Endothelial cell of hepatic sinusoid (primary cell): ENCODE results near the gene AP4S1.
"Not testable (repeated sequence)": the region's sequence is repeated elsewhere in the genome, so short reads cannot be mapped to it uniquely, and the experiment has no call there.

Experiments
- in situ Hi-C: cut with HindIII; loops from 2 replicates; pipeline ENCODE4 v1.10.0; 2017; ENCODE audit warnings: low sequenced_read_pairs

The AP4S1 gene

DNA sequence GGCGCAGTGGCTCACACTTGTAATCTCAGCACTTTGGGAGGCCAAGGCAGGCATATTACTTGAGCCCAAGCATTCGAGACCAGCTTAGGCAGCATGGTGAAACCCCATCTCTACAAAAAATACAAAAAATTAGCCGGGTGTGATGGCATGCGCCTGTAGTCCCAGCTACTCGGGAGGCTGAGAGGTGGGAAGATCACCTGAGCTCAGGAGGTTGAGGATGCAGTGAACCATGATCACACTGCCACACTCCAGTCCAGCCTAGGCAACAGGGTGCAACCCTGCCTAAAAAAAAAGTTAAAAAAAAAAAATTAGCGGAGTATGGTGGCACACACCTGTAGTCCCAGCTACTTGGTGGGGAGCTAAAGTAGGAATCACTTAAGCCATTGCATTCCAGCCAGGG is 21.4 kb upstream of the AP4S1 start:
- in situ Hi-C loops: not testable (repeated sequence)

DNA sequence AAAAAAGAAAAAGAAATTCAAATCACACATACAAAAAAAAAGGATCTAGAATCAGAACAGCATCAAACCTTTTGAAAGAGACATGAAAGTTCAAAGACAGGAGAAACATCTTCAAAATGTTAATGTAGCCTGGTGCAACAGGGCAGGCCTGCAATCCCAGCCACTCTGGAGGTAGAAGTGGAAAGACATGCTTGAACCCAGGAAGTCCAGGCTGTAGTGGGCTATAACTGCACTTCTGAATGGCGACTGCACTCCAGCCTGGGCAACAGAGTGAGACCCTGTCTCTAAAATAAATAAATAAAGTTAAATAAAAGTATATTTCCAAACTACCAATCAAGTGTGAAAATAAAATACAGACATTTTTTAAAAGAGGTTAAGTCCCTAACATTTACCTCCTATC is 18.7 kb upstream of the AP4S1 start:
- in situ Hi-C loops: no loop called here

DNA sequence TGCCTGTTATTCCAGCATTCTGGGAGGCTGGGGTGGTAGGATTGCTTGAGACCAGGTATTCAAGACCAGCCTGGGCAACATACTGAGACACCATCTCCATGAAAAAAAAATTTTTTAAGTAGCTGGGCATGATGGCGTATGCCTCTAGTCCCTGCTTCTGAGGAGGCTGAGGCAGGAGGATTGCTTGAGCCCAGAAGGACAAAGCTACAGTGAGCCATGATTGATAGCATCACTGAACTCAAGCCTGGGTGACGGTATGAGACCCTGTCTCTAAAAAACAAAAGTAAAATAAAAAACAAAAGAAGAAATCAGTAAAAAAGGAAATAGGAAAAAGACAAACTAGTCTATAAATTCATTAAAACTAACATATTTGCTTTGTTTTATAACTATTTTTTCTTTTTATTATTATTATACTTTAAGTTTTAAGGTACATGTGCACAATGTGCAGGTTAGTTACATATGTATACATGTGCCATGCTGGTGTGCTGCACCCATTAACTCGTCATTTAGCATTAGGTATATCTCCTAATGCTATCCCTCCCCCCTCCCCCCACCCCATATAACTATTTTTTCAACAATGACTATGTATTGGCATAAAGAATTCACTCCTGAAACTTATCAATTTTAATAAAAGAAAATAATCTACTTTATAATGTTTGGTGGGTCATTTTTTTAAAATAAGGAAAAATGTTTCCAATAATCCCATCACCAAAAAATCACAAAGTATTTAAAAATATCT is 15.4 kb upstream of the AP4S1 start:
- in situ Hi-C loops: no loop called here

DNA sequence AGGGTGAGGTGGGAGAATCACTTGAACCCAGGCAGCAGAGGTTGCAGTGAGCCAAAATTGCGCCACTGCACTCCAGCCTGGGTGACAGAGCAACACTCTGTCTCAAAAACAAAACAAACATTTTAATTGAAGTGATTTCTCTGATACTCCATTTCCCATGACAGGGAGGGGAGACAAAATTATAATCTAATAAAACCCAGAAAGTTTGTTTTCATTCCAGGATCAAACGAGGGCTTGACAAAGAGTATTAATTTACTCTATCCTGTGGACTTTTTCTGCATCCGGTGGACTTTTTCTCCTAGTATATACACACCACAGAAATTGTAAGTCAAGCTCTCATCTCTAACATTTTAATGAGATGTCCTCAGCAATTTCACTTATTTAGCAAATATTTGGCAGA is 14.5 kb upstream of the AP4S1 start:
- in situ Hi-C loops: no loop called here

DNA sequence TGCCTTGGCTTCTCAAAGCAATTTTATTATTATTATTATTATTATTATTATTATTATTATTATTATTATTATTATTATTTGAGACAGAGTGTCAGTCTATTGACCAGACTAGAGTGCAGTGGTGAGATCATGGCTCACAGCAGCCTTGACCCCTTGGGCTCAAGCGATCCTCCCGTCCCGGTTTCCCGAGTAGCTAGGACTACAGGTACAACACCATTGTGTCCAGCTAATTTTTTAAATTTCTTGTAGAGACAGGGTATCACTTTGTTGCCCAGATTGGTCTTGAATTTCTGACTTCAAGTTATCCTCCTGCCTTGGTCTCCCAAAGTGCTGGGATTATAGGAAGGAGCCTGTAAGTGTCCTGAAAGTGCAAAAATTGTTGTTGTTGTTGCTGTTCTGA is 11.6 kb upstream of the AP4S1 start:
- in situ Hi-C loops: no loop called here

DNA sequence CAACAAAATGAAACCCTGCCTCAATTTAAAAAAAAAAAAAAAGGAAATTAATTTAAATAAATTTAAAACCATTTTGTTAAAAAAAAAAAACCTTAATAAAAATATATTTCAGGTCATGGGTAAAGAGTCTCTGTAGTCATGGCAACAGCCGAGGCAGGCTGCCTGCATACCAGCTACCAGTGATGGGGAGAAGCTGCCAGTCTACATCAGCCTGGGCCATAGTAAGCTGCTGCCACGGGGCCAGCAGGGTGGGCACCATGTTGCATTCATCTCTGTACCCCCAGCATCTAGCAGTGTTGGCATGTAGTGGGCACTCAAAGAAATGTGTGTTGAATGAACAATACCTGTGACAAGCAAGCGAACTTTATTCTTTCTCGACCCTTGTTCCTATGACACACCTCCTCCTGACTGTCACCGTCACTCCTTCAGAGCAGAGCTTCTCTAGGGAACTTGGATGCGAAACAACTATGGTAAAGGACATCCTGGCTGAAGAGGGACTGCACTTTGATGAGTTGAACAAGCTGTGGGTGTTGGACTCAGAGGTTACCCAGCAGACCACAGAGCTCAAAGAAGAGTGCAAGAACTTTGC is 7.3 kb upstream of the AP4S1 start:
- in situ Hi-C loops: no loop called here

DNA sequence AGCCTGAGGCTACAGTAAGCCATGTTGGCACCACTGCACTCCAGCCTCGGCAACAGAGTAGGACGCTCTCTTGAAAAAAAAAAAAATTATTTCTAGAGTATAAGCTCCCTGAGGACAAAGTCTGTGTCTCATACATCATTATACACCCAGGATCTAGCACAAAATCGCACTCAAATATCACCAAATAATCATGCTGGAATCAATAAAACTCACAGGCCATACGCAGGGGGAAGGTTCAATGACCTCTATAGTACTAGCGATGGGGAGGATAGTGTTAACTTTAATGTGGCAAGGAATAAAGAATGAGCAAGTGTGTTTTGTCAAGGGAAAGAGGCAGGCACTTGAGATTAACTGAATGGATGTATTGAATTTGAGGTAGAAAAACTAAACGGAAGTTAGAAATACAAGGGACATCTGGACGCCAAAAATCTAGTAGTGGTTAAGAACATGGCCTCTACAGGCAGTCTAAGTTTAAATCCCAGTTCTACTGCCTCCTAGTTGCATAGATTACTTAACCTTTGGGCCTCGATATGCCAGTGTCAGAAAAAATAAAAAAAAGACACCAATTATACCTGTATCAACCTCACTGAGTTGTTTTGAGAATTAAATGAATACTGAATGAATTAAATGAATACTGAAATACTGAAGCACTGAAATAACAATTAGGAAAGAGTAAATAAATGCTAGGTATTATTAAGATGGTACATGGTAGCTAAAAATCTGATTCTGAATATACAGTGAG is 4.4 kb upstream of the AP4S1 start:
- in situ Hi-C loops: no loop called here

DNA sequence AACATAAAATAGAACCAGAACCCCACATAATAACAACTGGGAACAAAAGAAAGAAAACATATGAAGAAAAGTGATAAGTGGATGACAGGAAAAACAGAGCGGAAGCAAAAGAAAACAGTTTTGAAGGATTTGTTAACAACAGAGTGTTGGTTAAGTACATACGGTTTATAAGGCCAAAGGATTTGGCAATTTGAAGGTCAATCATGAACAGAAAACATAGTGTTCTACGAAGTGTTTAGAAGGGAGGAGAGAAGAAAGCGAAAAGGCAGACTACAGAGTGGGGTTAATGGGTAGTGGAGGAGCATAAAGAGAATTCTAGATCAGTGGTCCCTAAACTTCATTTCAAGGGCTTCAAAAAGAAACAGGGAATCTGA is 3.9 kb upstream of the AP4S1 start:
- in situ Hi-C loops: no loop called here

DNA sequence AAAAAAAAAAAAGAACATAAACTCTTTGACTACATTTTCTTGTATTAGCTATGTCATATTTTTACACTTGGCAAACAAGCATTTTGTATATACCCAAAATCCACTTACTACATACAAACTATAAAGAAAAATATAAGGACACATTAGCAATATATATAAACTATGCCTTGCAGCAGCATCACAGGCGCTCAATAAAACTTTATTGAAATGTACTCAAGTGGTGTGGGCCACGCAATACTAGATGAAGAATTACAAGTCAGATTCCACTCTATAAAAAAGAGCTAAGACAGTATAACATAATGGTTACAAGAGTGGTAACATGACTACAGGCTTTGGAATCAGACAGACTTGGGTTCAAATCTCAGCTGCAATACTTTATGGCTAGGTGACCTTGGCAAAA is 3.1 kb upstream of the AP4S1 start:
- in situ Hi-C loops: no loop called here

DNA sequence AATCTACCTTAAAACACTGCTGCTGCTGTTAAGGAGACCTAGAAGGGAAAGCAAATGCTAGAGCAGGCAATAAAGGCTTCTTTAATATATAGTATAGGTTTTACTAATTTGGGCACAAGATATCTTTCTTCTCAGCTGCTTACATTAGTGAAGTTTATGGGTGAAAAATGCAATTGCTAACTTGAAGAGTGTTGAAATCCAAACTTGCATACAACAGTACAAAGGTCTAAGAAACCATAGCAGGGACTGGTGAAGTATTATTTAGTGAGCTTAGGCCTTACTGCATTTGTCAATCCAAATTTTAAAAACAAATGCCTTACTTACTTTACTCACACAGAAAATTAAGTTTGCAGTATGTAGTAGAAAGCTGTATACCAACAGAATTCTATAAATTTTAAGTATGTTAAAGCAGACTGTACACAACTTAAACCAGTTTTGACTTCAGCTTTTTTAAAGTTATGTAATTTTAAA is 1.4 kb upstream of the AP4S1 start:
- in situ Hi-C loops: no loop called here

DNA sequence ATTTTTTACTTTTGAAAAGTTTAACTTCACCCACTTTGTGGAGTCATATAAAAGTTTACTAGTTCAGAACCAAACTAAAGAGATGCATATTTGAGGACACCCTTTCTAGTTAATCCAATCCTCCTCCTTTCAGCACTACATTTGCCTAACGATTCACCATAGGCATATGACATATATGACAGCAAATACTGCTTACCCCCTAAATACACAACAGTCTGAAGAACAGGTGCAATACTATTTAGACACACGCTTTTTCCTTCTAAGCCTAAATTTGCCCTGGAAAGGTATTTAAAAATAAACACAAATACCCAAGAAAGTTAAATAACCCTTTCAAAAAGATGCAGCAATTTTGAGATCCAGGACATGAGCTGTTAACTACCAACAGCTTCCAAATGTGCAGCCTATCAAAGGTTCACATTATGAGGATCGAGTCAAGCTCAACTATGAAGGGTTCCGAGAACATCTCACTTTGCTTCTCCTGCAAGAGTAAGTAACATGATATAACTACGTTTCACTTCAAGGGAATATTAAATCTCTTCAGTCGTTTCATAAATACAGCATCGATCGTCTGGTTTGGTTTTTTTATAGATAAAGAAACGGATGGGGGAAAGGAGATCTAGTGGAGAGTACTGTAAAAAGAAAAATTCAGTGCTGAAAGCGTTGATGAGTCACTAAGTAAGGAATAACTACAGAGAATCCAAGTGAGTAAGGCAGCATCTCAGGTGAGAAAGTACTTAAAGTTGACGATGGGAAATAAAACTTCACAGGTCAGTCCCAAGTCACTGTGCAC is 677 bp upstream of the AP4S1 start:
- in situ Hi-C loops: no loop called here

DNA sequence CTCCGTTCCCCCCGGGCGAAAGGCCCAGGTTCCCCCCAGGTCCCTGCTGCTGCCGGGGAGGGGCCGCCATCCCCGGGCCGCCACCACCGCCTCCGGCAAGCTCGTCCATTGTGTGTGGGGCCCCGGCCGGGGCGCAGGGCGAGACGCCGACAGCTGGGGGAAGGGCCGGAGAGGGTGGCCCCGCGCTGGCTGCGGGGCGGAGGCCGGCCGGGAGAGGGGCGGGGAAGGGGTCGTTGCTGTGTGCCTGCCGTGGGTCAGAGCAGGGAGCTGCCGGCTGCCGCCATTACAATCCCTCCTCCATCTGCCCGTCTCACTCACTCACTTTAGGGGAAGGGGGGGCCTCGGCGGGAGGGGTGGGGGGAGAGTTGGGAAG is 614 bp downstream of the AP4S1 start, which contains the start of gene STRN3:
Gene STRN3 (minus strand): TSS at position 303 of the 373 bp plus-strand sequence. CDS start 194 bp downstream, at position 109.
- in situ Hi-C loops: no loop called here

DNA sequence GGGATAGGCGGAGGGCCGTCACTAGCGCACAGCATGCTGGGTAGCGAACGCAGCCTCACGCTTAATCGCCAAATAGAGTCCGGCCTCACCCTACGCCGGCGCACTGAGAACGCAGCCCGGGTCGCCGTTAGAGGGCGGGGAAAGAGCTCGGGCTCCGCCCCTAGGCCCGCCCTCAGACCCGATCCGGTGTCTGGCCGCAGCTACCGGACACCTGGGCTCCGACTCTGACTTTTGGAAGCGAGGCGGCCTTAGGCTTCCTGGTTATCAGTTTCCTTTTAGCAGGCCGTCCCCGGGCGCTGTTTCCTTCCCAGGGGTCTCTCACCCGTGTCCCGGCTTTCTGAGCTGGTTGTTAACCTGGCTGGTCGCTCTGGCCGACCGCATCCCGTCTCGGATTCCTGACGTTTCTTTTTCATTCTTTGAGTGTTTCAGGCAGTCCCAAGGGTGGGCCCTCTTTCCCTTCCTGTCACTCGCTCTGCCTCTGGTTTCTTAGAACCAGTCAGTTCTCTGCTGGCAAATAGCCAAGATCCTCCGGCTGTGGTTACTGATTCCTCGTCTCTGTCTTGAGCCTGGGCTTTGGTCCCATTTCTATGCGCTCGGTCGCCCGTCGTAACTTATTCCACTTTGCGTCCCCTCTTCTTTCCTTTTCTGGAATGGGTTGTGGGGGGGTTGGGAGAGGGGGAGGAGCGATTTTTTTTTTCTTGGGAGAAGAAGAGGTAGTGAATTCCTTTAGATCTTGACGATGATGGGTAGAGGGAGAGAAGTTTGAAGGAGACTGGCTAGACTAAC is 1.2 kb downstream of the AP4S1 start:
- in situ Hi-C loops: no loop called here

DNA sequence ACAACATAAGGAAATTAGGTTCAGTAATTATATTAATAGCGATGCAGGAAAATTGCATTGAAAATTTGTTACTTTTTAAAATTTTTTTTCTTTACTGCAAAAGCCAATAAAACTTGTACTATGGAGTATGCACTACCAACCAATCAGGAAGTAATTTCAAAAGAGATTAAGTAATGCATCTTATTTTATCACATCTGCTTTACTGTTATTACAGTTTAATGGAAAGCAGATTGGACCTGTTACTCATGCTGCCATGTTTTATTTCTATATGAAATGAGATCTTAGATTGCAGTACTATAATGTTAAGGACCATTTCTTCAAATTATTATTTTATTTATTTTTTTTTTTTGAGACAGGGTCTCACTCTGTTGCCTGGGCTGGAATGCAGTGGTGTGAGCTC is 2.4 kb downstream of the AP4S1 start:
- in situ Hi-C loops: no loop called here

DNA sequence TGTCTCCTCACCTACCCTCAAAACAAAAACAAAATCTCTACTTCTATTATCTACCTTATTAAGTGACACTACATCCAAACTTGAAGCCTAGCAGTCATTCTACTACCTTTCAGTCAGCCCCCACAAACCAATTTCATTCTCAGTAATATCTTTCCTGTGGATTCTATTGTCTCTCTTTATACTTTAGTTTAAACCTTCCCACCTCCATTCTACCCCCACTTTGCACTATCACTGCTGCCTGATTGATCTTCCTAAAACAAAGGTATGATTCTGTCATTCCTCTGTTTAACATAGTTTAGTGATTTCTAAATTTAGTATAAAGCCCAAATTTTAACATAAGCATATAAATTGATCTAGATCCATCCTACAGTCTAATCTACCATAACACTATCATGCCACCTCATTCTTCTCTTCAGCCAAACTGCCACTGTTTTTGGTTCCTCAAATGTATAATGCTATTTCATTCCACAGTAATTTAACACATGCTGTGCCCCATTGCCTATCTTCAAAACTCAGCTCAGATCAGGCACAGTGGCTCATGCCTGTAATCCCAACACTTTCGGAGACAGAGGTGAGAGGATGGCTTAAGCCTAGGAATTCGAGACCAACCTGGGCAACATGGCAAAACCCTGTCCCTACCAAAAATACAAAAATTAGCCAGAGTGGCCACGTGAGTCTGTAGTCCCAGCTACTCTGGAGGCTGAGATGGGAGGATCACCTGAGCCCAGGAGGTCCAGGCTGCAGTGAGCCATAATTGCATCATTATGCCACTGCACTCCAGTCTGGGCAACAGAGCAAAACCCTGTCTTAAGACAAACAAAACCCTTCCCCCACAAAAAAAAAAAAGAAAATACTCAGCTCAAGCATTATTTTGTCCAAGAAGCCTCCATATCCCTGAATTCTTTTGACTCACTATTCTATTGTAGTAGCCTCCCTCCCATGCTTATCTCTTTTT is 3.8 kb downstream of the AP4S1 start:
- in situ Hi-C loops: no loop called here

DNA sequence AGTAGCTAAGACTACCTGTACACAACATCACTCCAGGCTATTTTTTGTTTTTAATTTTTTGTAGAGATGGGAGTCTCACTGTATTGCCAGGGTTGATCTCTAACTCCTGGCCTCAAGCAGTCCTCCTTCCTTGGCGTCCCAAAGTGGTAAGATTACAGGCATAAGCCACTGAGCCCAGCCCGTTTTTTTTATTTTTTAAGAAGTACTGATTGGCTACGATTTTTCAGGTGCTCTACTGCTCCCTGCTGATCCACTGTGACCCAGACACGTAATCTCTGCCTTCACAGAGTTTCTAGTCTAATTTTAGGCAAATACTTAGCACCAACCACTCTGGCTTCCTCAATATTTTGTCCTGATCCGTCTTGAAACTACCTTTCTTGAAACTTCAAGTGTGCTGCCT is 5.0 kb downstream of the AP4S1 start:
- in situ Hi-C loops: no loop called here

DNA sequence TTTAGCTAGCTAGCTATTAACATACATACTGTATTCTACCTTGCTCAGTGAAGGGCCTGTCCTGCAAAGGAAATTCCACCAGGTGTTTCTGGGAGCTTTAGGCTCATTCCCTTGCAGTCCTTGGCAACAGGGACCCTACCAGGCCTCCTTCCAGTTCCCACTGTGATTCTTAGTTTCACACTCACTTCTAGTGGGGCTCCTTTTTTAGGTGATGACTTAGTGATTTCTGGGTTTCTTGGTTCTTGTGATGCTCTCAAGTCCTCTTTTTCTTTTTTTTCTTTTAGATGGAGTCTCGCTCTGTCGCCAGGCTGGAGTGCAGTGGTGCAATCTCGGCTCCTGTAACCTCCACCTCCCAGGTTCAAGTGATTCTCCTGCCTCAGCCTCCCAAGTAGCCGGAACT is 11.1 kb downstream of the AP4S1 start:
- in situ Hi-C loops: no loop called here

DNA sequence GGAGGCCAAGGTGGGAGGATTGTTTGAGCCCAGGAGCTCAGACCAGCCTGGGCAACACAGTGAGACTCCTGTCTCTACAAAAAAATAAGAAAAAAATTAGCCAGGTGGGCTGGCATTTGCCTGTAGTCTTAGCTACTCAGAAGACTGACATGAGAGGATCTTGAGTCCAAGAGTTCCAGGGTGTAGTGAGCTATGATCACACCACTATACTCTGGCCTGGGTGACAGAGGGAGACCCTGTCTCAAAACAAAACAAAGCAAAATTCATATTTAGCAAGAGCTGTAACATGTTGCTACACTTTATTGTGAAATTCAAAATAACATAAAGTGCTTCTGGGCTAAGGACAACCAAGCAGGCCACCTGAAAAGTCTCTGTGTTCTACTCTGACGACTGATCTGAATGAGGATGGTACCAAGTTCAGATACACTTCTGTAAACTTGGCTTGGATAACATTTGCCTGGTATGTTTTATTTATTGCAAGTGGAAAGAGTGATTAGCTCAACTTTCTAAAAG is 12.3 kb downstream of the AP4S1 start:
- in situ Hi-C loops: no loop called here

DNA sequence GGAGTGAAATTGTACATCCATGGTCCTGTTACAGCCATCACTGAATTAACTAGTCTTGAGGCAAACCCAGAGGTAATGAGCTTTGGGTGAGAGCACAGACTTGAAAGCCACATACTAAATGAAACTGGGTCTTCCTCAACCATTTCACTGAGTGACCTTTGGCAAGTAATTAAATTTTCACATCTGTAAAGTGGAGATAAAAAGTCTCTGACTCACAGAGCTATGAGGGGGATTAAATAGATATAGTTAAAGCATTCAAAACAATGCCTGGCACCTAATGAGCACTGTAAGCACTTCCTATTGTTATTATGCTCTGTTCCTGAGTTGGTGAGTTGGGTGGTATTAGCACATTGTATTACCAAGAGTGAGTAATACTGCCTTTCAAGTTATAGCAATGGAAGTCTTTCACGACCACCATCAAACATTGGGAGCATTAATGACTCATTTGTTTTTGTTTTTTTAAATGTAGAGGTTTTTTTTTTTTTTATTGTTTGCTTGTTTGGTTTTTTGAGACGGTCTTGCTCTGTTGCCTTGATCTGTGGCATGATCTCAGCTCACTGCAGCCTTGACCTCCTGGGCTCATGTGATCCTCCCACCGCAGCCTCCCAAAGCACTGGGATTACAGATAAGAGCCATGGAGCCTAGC is 13.2 kb downstream of the AP4S1 start:
- in situ Hi-C loops: no loop called here
